Uterus (tissue), 2 donors: ENCODE measurements around the gene G6PD.

Source experiments
- POLR2A ChIP-seq, 2 donors: fragments of 450-650 bp; IDR thresholded peaks; one replicate each; pipeline ENCODE4 v1.6.1; 2016; ENCODE audit warnings: antibody characterized with exemption in 2 of 2, mild to moderate bottlenecking in 1 of 2, moderate library complexity in 1 of 2
- TF ChIP-seq, protein P1 (sequence below), 4 experiments: fragments of 200-600 bp in 2 of 4; fragments of 450-650 bp in 2 of 4; sonication (generic) in 2 of 4; IDR thresholded peaks; one replicate each; pipeline ENCODE4 v1.5.1; 2016 to 2019; ENCODE audit warnings: antibody characterized with exemption in 4 of 4, mild to moderate bottlenecking in 2 of 4, moderate library complexity in 1 of 4

DNA sequence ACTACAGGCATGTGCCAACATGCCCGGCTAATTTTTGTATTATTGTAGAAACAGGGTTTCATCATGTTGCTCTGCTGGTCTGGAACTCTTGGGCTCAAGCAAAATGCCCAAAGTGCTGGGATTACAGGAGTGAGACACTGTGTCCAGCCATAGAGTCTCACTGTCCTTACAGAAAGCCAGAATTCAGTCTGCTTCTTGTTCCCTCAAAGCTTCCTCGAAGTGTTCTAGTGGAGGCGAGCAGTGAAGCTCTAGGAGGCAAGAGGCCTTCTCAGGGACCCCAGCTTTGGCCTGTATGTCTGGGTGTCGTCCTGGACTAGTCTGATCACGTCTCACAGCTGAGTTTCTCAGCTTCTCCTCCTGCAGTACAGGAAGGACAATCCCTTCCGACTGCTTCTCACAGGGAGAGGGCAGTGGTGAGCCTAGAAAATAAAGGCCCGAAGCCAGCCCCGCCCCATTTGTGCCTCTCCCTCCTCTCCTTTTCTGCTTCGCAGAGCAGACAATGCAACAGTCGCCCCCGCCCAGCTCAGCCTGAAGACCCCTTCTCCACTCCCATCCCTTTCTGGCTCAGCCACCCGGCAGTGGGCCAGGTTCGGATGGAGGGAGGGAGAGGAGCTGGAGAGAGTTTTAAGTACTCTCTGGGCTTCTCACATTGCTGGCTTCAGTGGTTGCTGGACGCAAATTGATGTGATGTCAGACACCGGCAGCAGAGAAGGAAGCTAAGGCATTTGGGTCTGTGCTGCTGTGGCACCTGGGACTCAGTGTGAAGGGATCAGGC is 19.6 kb downstream of the G6PD start:
- TF ChIP-seq, protein P1, sequence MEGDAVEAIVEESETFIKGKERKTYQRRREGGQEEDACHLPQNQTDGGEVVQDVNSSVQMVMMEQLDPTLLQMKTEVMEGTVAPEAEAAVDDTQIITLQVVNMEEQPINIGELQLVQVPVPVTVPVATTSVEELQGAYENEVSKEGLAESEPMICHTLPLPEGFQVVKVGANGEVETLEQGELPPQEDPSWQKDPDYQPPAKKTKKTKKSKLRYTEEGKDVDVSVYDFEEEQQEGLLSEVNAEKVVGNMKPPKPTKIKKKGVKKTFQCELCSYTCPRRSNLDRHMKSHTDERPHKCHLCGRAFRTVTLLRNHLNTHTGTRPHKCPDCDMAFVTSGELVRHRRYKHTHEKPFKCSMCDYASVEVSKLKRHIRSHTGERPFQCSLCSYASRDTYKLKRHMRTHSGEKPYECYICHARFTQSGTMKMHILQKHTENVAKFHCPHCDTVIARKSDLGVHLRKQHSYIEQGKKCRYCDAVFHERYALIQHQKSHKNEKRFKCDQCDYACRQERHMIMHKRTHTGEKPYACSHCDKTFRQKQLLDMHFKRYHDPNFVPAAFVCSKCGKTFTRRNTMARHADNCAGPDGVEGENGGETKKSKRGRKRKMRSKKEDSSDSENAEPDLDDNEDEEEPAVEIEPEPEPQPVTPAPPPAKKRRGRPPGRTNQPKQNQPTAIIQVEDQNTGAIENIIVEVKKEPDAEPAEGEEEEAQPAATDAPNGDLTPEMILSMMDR (IDR thresholded peaks at IDR 0.05) = peak; percentile 34 to 58 (median 52)
- TF ChIP-seq POLR2A (IDR thresholded peaks at IDR 0.05) = peak in 1 of 2 donors; percentile 14
